OCI-LY1 (cell line): Measurements from ENCODE around the gene SHROOM4.

ENCODE experiments used
- H2AFZ ChIP-seq: fragments of 200-600 bp; sonication (generic), shearing (Covaris generic); 2 replicates; pipeline ENCODE4 v1.6.0; 2014; ENCODE audit warnings: antibody characterized with exemption, mild to moderate bottlenecking, low read length
- H3F3A ChIP-seq: fragments of 200-600 bp; sonication (generic), shearing (Covaris generic); 2 replicates; pipeline ENCODE4 v1.6.0; 2014; ENCODE audit warnings: mild to moderate bottlenecking, antibody characterized with exemption, low read length, moderate library complexity; ENCODE audit not compliant: insufficient read depth
- H3K27ac ChIP-seq: fragments of 200-600 bp; sonication (generic); 2 replicates; pipeline ENCODE4 v1.5.1; 2014; ENCODE audit warnings: low read length, mixed run types, mild to moderate bottlenecking, low read depth; ENCODE audit not compliant: poor library complexity, severe bottlenecking
- H3K27me3 ChIP-seq: fragments of 200-600 bp; sonication (generic); 2 replicates; pipeline ENCODE4 v1.6.0; 2014; ENCODE audit warnings: antibody characterized with exemption, mild to moderate bottlenecking, low read length, moderate library complexity; ENCODE audit not compliant: insufficient read depth
- H3K36me3 ChIP-seq: fragments of 200-600 bp; sonication (generic); 2 replicates; pipeline ENCODE4 v1.6.1; 2014; ENCODE audit warnings: mild to moderate bottlenecking, antibody characterized with exemption, low read length, moderate library complexity, mixed read lengths; ENCODE audit not compliant: insufficient read depth
- H3K4me1 ChIP-seq: fragments of 200-600 bp; sonication (generic); 2 replicates; pipeline ENCODE4 v1.5.1; 2014; ENCODE audit warnings: mild to moderate bottlenecking, low read length, moderate library complexity; ENCODE audit not compliant: insufficient read depth, severe bottlenecking
- H3K4me2 ChIP-seq: fragments of 200-600 bp; sonication (generic), shearing (Covaris generic); 2 replicates; pipeline ENCODE4 v1.6.1; 2014; ENCODE audit warnings: low read length
- H3K4me3 ChIP-seq: fragments of 200-600 bp; sonication (generic); 2 replicates; pipeline ENCODE4 v1.5.1; 2014; ENCODE audit warnings: low read length, low read depth, mild to moderate bottlenecking, mixed read lengths; ENCODE audit not compliant: poor library complexity, severe bottlenecking
- H3K79me2 ChIP-seq: fragments of 200-600 bp; shearing (Covaris generic); 2 replicates; pipeline ENCODE4 v1.6.1; 2016; ENCODE audit warnings: mixed run types, low read length, mixed read lengths; ENCODE audit not compliant: insufficient read depth
- H3K9ac ChIP-seq: fragments of 200-600 bp; sonication (generic), shearing (Covaris generic); 2 replicates; pipeline ENCODE4 v1.6.1; 2014; ENCODE audit warnings: mild to moderate bottlenecking, low read length, mixed read lengths
- H3K9me2 ChIP-seq: fragments of 200-600 bp; sonication (generic), shearing (Covaris generic); 2 replicates; pipeline ENCODE4 v1.6.1; 2014; ENCODE audit warnings: low read depth, mild to moderate bottlenecking, low read length, mixed read lengths
- H3K9me3 ChIP-seq: fragments of 200-600 bp; shearing (Covaris generic); 2 replicates; pipeline ENCODE4 v1.6.1; 2014; ENCODE audit warnings: low read length, mixed read lengths
- H4K20me1 ChIP-seq: fragments of 200-600 bp; sonication (generic), shearing (Covaris generic); 2 replicates; pipeline ENCODE4 v1.6.0; 2016; ENCODE audit warnings: mild to moderate bottlenecking, low read length; ENCODE audit not compliant: insufficient read depth
- CTCF ChIP-seq: fragments of 200-600 bp; sonication (generic), shearing (Covaris generic); IDR thresholded peaks from 2 replicates; pipeline ENCODE4 v1.5.1; 2017; ENCODE audit warnings: mild to moderate bottlenecking, antibody characterized with exemption, low read length, moderate library complexity, mixed read lengths
- EZH2 ChIP-seq: fragments of 200-600 bp; sonication (generic), shearing (Covaris generic); IDR thresholded peaks from 2 replicates; pipeline ENCODE4 v1.8.0; 2017; ENCODE audit warnings: borderline replicate concordance, mixed run types, mild to moderate bottlenecking, antibody characterized with exemption, low read length, moderate library complexity, mixed read lengths

Gene SHROOM4

GRCh38 chrX:50718776-50719175 is 95.2 kb downstream of the SHROOM4 start:
- Histone ChIP-seq H2AFZ (no peak overlapping the region), H3K36me3 (no peaks in the 10 kb centered on the region), H3K4me3 (no peak overlapping the region), H3F3A (no peaks in the 10 kb centered on the region), H3K4me1 (no peaks in the 10 kb centered on the region), H3K4me2 (no peak overlapping the region), H3K9me3 (no peaks in the 10 kb centered on the region), H3K9me2 (no peaks in the 10 kb centered on the region), H4K20me1 (no peaks in the 10 kb centered on the region), H3K9ac (no peak overlapping the region), H3K79me2 (no peaks in the 10 kb centered on the region), H3K27me3 (no peaks in the 10 kb centered on the region), H3K27ac (no peak overlapping the region)
- TF ChIP-seq EZH2, result no peak
- no peak for TF ChIP-seq CTCF

DNA sequence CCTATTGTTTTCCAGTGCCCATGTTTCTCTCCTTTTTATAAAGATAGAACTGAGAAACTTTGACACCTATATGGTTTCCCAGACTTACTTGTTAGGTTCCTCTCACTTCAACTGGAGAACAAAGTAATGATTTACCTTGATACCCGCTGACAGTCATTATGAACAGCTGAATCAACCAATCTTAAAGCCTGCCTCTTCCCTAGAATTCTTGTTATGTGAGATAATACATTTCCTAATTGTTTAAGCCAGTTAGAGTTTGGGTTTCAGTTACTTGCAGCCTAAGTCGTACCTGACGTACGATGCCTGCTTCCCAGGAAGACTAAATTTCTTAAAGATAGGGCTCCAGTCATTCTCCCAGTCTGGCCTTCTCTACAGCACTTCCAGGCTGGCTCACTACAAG is 97.3 kb downstream of the SHROOM4 start:
- no peaks in the 10 kb centered on the region for H3K36me3 ChIP-seq

DNA sequence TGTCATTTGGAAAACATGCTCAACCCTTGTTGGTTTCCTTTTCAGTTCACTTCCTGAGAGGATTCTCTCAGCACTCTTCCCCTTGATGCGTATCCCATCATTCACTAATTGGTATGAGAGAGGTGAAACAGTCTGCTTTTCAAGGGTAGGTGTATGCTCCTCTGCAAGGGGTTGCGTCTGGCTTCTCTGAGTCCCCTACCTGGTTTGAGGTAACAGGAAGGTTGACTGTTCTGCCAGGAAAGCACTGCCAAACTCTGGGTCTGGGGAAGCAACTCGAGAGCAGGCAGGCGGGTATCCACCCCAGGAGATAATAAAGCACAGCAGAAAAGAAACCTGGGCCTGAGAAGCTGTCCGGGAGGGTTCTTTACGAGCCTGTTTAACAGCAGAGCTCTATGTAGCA is 101.2 kb downstream of the SHROOM4 start:
- Histone ChIP-seq H3K4me2 (no peak overlapping the region), H3F3A (no peaks in the 10 kb centered on the region), H4K20me1 (no peaks in the 10 kb centered on the region), H3K9me2 (no peaks in the 10 kb centered on the region), H2AFZ (no peak overlapping the region), H3K79me2 (no peaks in the 10 kb centered on the region), H3K27ac (no peak overlapping the region), H3K4me1 (no peaks in the 10 kb centered on the region), H3K4me3 (no peak overlapping the region), H3K9ac (no peak overlapping the region), H3K9me3 (no peaks in the 10 kb centered on the region), H3K27me3 (no peaks in the 10 kb centered on the region), H3K36me3 (no peaks in the 10 kb centered on the region)
- no peak for TF ChIP-seq EZH2
- no peak for TF ChIP-seq CTCF

More for the DNA sequence above, 97.3 kb downstream of the SHROOM4 start:
- Histone ChIP-seq H4K20me1 (no peaks in the 10 kb centered on the region), H3K4me1 (no peaks in the 10 kb centered on the region), H3K4me3 (no peak overlapping the region), H3K4me2 (no peak overlapping the region), H2AFZ (no peak overlapping the region), H3K27ac (no peak overlapping the region), H3F3A (no peaks in the 10 kb centered on the region), H3K9me2 (no peaks in the 10 kb centered on the region), H3K79me2 (no peaks in the 10 kb centered on the region), H3K27me3 (no peaks in the 10 kb centered on the region), H3K9ac (no peak overlapping the region), H3K9me3 (no peaks in the 10 kb centered on the region)
- TF ChIP-seq CTCF (no peak), EZH2 (no peak)
